ENCODE data around the gene RBMS2. TPM values are rescaled to one million over a fixed set of nuclear protein-coding genes. Genes with fewer than 3 reads are reported as not detected.

The RBMS2 gene
- total RNA-seq, 4 donors from 2014 or later: 17.3 to 55.1 (median 25.2) TPM

- H3K27ac ChIP-seq: no peak overlapping the region
- H3K4me3 ChIP-seq: no peak overlapping the region
- no peak for DNase-seq
- TF ChIP-seq EP300 (IDR thresholded peaks at IDR 0.05; ENCODE audit: low read depth): no peak
- TF ChIP-seq POLR2AphosphoS5 (IDR thresholded peaks at IDR 0.05): no peak
- no peak for TF ChIP-seq POLR2A (IDR thresholded peaks at IDR 0.05)
- TF ChIP-seq CTCF (IDR thresholded peaks at IDR 0.05): peak in 3 of 5 experiments; percentile 7 to 29 (median 21)
- no peaks in the 10 kb centered on the region for H3K27me3 ChIP-seq
- intact Hi-C loops (cut with DNase I; ENCODE audit: low total_unique reads): no loop called here
- H3K9me3 ChIP-seq: no peaks in the 10 kb centered on the region
- 55% methylated on average over 3 of the region's 3 CpGs; no CpG with 5 or more reads in 1 of the 2 donors for whole genome bisulfite sequencing, 2 donors (ENCODE audit: low coverage in 1 of 2)
- peaks cover 0 to 8% (median 6%) of the 10 kb centered on the region in 4 donors for H3K4me1 ChIP-seq
- H3K36me3 ChIP-seq: peaks cover 0 to 18% (median 8%) of the 10 kb centered on the region in 4 donors
- in situ Hi-C loops (cut with MboI; ENCODE audit: low pct_ligation_motif_present in 1 of 4, low pct_unique_long_range_greater_than_20kb in 1 of 4, low sequenced_read_pairs in 3 of 4): no loop called here
Measured at GRCh38 chr12:56590237-56590830, 68.7 kb downstream of the RBMS2 start.

- TF ChIP-seq CTCF (IDR thresholded peaks at IDR 0.05) (no peak), POLR2A (IDR thresholded peaks at IDR 0.05) (no peak), EP300 (IDR thresholded peaks at IDR 0.05; ENCODE audit: low read depth) (no peak), POLR2AphosphoS5 (IDR thresholded peaks at IDR 0.05) (no peak)
- Histone ChIP-seq H3K9me3 (no peaks in the 10 kb centered on the region), H3K36me3 (peaks cover 0 to 18% (median 8%) of the 10 kb centered on the region in 4 donors), H3K27me3 (no peaks in the 10 kb centered on the region), H3K27ac (peak overlapping the region in 2 of 4 donors; percentile 10 to 37), H3K4me1 (peaks cover 0 to 8% (median 6%) of the 10 kb centered on the region in 4 donors), H3K4me3 (no peak overlapping the region)
- intact Hi-C loops (cut with DNase I; ENCODE audit: low total_unique reads): no loop called here
- no peak for DNase-seq
- WGBS, 2 donors (ENCODE audit: low coverage in 1 of 2): 81% methylated on average over 5 of the region's 5 CpGs; no CpG with 5 or more reads in 1 of the 2 donors
- in situ Hi-C loops (cut with MboI; ENCODE audit: low pct_ligation_motif_present in 1 of 4, low pct_unique_long_range_greater_than_20kb in 1 of 4, low sequenced_read_pairs in 3 of 4): no loop called here
Measured at GRCh38 chr12:56591126-56591525, 69.5 kb downstream of the RBMS2 start.

- H3K4me1 ChIP-seq: peaks cover 0 to 8% (median 6%) of the 10 kb centered on the region in 4 donors
- peaks cover 0 to 18% (median 6%) of the 10 kb centered on the region in 4 donors for H3K36me3 ChIP-seq
- H3K9me3 ChIP-seq: no peaks in the 10 kb centered on the region
- no peak for DNase-seq
- no peak overlapping the region for H3K4me3 ChIP-seq
- H3K27ac ChIP-seq: no peak overlapping the region
- TF ChIP-seq POLR2A (IDR thresholded peaks at IDR 0.05) (no peak), EP300 (IDR thresholded peaks at IDR 0.05; ENCODE audit: low read depth) (no peak), POLR2AphosphoS5 (IDR thresholded peaks at IDR 0.05) (no peak), CTCF (IDR thresholded peaks at IDR 0.05) (no peak)
- in situ Hi-C loops (cut with MboI; ENCODE audit: low pct_ligation_motif_present in 1 of 4, low pct_unique_long_range_greater_than_20kb in 1 of 4, low sequenced_read_pairs in 3 of 4): no loop called here
- intact Hi-C loops (cut with DNase I; ENCODE audit: low total_unique reads): no loop called here
- no peaks in the 10 kb centered on the region for H3K27me3 ChIP-seq
Measured at GRCh38 chr12:56591961-56592360, 70.3 kb downstream of the RBMS2 start.

- DNase-seq: peak; percentile 43
Measured at GRCh38 chr12:56593909-56594621, 72.4 kb downstream of the RBMS2 start.

More at GRCh38 chr12:56593909-56594621, 72.4 kb downstream of the RBMS2 start:
- peaks cover 0 to 16% (median 8%) of the 10 kb centered on the region in 4 donors for H3K36me3 ChIP-seq
- intact Hi-C loops (cut with DNase I; ENCODE audit: low total_unique reads): no loop called here
- in situ Hi-C loops (cut with MboI; ENCODE audit: low pct_ligation_motif_present in 1 of 4, low pct_unique_long_range_greater_than_20kb in 1 of 4, low sequenced_read_pairs in 3 of 4): no loop called here
- TF ChIP-seq POLR2A (IDR thresholded peaks at IDR 0.05) (no peak), POLR2AphosphoS5 (IDR thresholded peaks at IDR 0.05) (peak in 2 of 3 donors; percentile 7 to 31), EP300 (IDR thresholded peaks at IDR 0.05; ENCODE audit: low read depth) (no peak), CTCF (IDR thresholded peaks at IDR 0.05) (peak; percentile 63 to 72 (median 69))
- peak overlapping the region; percentile 14 to 74 (median 40) for H3K27ac ChIP-seq
- H3K27me3 ChIP-seq: no peaks in the 10 kb centered on the region
- peaks cover 0 to 8% (median 6%) of the 10 kb centered on the region in 4 donors for H3K4me1 ChIP-seq
- H3K4me3 ChIP-seq: no peak overlapping the region
- no peaks in the 10 kb centered on the region for H3K9me3 ChIP-seq
- WGBS, 2 donors (ENCODE audit: low coverage in 1 of 2): 43% methylated on average over 8 of the region's 8 CpGs; no CpG with 5 or more reads in 1 of the 2 donors

All from transverse colon (tissue), 4 donors.